HG02973 (cell line): Measurements from ENCODE around the gene MMEL1.
A peak's percentile ranks its signal among the peaks of the same experiment; 100 is the strongest.

Source experiments
- ATAC-seq: cut with Tn5 transposase; IDR thresholded peaks from one replicate; pipeline ENCODE4 v1.9.1; 2021; ENCODE audit warnings: moderate library complexity; ENCODE audit not compliant: unreplicated experiment

Gene MMEL1

DNA sequence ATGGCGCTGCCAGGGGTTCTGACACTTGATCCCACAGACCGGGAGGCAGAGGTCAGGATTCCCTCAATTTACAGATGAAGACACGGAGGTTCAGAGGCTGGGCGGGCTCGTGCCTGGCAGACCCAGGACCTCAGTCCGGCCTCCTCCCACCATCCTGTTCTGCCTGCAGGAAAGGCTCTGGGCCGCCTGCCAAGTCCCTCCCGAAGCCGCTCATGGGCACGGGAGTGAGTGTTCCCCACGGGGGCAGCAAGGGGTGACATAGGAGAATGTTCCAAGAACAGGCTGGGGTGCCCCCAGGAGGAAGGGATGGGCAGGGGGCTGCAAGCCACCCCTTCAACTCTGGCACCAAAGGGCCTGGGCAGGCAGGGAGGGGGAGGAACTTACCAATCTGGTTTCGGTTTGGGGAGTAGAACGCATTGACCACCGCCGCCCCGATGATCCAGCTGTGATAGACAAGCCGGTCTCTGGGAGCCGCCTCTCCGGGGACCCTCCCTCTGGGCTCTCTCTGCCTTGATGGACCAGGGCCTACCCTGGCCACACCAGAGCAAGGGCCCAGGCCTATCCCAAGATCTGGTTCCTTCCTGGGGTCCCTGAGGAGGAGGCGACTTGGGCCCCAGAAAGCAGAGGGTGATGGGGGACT, 38.7 kb downstream of the MMEL1 start:
- ATAC-seq: no peak

DNA sequence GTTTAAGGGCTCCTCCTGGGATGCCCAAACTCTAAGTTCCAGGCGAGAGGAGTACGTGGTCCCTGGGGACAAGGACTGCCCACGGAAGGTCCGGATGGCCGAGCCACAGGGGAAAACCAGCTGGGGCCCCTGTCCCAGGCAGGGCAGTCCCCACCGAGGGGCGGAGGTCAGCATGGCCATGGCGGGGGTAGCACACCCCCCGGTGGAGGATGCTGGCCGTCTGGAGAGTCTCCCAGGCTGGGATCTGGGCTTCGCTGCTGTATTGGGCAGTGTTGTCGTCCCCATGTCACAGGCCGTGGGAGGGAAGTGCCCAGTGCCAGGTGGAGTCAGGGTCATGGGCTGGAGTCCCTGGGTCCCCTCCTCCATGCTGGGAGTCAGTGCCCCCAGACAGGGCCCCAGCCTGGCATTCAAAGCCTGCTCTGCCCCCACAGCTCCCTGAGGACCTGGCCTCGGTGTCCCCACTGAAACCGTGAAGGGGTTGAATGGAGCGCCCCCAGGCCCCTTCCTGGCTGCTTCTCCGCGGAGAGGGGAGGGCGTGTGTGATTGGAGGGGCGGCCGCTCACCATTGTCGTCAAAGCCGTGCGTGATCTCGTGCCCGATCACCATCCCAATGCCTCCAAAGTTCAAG, 39.5 kb downstream of the MMEL1 start:
- no peak for ATAC-seq

GRCh38 chr1:2592672-2593071, 40.1 kb downstream of the MMEL1 start:
- ATAC-seq: no peak

DNA sequence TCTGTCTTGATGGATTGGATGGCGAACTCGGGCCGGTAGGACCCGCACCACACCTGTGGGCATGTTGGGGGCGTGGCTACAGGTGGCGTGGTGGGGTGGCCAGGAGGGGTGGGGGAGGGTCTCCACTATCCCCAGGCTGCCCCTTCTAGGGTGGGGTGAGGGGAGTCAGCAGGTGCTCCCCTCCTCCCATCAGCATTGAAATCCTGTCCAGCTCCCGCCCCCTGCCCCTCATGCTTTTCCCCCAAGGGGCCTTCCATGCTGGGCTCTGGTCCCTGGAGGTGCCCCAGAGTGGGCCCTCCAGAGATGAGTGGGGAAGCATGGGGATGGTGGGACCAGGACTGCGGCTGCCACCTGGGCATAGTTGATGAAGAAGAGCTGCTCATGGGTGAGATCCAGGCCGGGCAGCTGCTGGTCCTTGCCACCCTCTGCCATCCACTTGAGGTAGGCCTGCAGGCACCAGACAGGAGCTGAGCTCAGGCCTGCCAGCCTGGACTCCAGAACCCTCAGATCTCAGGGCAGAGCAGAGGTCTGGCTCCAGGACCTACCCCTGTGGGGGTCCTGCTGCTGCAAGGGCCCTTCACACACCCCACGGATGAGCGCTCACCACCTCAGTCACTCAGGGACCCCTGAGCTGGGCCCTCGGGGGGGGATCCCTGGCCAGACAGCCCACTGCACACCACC, 41.1 kb downstream of the MMEL1 start:
- no peak for ATAC-seq

- ATAC-seq: no peak
Observed at GRCh38 chr1:2591233-2591580, 41.6 kb downstream of the MMEL1 start.

GRCh38 chr1:2590233-2591141, 42.3 kb downstream of the MMEL1 start:
- no peak for ATAC-seq

GRCh38 chr1:2589431-2590232, 43.2 kb downstream of the MMEL1 start:
- no peak for ATAC-seq

- ATAC-seq: no peak
Observed at GRCh38 chr1:2588661-2589430, 44.0 kb downstream of the MMEL1 start.

DNA sequence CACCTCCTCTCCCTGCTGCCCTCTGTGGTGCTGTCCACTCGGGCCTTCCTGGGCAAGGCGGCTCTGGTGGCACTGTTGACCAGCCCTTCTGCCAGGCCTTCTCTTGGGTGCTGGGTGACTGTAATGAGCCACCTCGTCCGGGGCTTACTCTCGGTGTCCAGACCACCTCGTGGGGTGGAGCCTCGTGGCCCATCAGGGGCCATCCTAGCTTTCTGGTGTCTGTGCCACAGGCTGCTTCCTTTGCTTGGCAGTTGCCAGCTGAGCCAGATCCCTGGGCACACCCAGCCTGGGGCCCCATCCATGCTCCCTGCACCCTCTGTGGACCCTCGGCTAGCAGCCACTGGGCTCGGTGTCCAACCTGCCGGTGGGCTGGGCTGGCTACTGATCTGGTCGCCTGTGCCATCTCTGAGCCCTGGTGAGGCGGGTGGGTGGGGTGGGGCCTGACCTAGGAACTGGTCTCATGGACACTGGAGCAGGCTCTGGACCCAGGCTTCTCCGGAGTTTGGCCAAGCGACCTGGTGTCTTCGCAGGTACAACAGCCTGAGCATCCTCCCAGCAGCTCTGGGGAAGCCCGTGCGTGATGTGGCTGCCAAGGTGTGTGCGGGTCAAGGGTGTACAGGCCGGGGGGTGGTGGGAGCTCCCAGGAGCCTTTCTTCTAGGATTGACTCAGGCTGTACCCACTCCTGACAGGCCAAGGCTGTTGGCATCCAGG, 44.8 kb downstream of the MMEL1 start:
- no peak for ATAC-seq

DNA sequence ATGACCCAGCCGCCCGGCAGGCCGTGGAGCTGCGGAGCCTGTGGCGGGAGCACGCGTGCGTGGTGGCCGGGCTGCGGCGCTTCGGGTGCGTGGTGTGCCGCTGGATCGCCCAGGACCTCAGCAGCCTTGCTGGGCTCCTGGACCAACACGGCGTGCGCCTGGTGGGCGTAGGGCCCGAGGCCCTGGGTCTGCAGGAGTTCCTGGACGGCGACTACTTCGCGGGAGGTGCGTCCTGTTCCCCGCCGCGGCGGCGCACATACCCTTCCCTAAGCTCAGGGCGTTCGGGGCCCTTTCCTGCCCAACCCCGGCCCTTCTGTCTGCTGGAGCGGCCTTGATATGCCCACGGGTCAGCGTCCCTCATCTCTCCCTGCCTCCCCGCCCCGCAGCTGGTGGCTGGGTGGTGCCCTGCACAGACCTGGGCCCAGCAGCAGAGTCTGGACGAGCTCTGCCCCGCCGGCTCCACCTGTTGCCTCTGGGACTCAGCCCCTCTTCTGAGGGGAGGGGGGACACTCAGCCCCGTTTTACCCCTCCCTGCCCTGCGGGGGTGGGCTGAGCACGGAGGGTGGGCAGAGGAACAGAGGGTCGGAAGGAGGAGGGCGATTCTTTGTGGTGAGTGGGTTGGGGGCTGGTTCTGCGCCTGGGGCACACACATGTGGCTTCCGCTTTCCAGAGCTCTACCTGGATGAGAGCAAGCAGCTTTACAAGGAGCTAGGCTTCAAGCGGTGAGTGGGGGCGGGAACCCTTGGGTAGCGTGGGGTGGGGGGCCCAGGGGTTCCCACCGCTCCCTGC, 45.6 kb downstream of the MMEL1 start:
- ATAC-seq: no peak

DNA sequence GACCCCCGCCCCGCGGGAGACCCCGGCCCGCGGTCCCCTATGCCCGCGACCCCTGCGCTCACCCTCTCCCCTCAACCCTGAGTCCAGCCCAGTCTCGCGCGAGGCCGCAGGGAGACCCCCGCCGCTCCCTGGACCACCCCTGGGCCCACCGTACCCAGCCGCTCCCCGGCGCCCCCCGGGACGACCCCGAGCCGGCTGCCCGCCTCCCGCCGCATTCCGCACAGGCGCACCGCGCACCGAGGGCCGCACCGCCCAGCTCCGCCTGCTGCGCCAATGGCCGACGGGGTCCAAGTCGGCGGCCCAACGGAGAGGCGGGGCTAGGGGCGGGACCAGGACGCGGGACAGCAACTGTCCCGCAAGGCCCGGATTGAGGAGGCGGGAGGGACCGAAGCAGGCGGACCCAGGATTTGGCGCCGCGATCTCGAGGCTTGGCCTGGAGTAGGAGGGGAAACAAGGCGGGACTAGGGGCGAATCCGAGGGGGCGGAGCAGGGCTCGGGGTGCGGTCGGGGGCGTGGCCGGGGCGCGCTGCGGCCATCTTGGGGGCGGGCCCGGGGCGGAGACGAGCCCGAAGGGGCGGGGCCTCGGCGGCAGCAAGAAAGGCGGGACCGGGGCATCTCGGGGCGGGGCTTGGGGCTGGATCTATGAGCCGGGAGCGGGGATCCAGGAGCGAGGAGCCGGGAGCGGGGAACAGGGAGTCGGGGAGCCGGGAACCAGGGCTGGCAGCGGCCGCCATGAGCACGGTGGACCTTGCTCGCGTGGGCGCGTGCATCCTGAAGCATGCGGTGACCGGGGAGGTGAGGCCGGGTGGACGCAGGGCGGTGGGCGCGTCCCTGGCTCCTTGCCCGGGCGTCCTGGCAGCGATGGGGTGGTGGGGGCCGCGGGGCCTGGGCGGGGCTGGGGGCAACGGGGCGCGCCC, 46.4 kb downstream of the MMEL1 start, which contains the start of gene PRXL2B:
Gene PRXL2B (plus strand): TSS at position 624 of the 917 bp plus-strand sequence. CDS start 109 bp downstream, at position 733.
- peak; percentile 66 for ATAC-seq

DNA sequence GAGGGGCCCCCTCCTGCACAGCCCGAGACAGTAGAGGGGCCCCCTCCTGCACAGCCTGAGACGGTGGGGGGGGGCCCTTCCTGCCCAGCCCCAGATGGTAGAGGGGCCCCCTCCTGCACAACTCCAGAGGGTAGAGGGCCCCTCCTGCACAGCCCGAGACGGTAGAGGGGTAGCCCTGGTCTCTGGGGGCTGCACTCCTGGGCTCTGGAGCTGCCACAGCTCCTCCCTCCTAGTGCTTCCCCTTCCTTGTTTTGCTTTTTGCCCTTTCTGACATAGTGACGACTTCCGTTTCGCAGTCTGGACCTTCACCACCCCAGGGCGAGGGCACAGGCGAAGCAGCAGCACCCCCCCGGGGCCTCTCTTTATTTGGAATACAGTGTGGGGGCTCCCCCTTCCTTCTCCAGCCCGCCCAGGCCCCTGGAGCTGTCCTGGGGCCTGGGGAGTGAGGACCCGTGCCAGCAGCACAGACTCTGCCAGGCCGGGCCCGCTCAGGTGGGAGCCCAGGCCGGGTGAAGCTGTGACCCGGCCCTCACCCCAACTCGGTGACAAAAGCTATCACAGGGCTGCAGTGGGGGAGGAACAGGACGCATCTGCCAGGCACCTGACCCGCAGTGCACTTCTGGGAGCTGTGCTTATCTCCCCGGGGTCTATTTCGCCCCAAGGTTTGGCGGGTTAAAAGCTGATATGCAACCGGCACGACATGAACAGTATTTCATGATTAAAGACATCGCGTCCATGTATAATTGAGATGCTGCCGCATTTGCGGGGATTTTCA, 47.3 kb downstream of the MMEL1 start:
- peak; percentile 40 for ATAC-seq

DNA sequence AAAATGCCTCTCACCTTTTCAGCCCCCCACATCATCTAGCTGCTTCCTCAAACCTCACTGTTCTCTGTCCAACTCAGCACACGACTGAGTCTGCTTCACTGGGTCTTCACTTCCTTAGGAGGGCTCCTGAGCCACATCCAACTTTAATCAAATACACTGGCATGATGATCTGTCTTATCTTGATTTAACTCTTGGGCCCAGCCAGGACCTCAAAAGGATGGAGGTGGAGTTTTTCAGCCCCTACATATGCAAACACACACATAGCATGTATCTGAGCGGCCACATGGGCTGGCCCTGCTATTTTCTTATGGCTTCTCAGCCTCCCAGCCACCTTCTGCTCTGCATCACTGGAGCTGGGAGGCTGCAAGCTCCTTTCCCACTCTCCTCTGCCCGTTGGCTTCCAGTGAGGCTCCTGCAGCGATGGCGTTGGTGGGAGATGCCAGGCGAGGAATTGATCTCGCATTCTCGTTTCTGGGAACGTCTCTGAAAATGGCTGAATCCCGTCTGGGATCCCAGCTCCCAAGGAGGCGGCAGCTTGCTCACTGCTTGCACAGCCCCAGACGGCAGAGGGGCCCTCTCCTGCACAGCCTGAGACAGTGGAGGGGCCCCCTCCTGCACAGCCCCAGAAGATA, 48.0 kb downstream of the MMEL1 start:
- no peak for ATAC-seq

DNA sequence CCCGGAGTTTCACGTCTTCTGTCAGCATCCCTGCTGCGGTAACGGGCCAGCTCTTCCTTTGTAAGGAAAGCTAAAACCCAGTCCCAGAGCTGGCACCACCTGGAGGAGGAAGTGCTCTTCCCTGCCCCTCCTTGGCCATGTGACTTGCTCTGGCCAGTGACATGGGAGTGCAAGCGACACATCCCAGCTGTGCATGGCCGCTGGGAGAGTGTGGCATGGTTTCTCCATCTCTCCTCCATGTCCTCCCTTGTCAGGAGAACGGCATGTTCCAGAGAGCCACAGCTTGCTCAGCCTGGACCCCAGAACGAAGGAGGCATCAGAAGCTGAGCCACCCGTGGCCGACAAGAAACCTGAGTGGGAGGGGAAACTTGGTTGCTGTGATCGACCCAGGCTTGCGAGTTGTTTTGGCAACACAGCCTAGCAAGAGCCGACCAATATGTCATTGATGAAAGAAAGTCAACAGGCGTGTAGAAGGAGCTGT, 48.9 kb downstream of the MMEL1 start:
- ATAC-seq: no peak

- ATAC-seq: no peak
Observed at GRCh38 chr1:2583331-2583791, 49.5 kb downstream of the MMEL1 start.

- ATAC-seq: no peak
Observed at GRCh38 chr1:2582391-2582790, 50.4 kb downstream of the MMEL1 start.
